NCI-H2029 (cell line): ENCODE measurements around the gene KCNK13.
"Not testable (repeated sequence)": the region's sequence is repeated elsewhere in the genome, so short reads cannot be mapped to it uniquely, and the experiment has no call there.

Experiments used
- DNase-seq: peaks from one replicate; lab custom pipeline; 2025; lab: John Stamatoyannopoulos, UW

Gene KCNK13

GRCh38 chr14:90061685-90062126, at the start of gene KCNK13:
KCNK13 (plus strand) TSS chr14:90061994; CDS start chr14:90062206, 212 bp downstream.
- DNase-seq: no peak

GRCh38 chr14:90017371-90017770, 44.4 kb upstream of the KCNK13 start:
- DNase-seq: no peak

GRCh38 chr14:90019824-90020523, 41.8 kb upstream of the KCNK13 start:
- DNase-seq: no peak

- DNase-seq: no peak
Observed at GRCh38 chr14:90023176-90023896, 38.5 kb upstream of the KCNK13 start.

- DNase-seq: no peak
Observed at GRCh38 chr14:90024910-90025309, 36.9 kb upstream of the KCNK13 start.

GRCh38 chr14:90026608-90027007, 35.2 kb upstream of the KCNK13 start:
- not testable (repeated sequence) for DNase-seq

- DNase-seq: no peak
Observed at GRCh38 chr14:90027842-90028241, 34.0 kb upstream of the KCNK13 start.

- no peak for DNase-seq
Observed at GRCh38 chr14:90034156-90034555, 27.6 kb upstream of the KCNK13 start.

GRCh38 chr14:90034835-90035525, 26.8 kb upstream of the KCNK13 start:
- DNase-seq: no peak

DNA sequence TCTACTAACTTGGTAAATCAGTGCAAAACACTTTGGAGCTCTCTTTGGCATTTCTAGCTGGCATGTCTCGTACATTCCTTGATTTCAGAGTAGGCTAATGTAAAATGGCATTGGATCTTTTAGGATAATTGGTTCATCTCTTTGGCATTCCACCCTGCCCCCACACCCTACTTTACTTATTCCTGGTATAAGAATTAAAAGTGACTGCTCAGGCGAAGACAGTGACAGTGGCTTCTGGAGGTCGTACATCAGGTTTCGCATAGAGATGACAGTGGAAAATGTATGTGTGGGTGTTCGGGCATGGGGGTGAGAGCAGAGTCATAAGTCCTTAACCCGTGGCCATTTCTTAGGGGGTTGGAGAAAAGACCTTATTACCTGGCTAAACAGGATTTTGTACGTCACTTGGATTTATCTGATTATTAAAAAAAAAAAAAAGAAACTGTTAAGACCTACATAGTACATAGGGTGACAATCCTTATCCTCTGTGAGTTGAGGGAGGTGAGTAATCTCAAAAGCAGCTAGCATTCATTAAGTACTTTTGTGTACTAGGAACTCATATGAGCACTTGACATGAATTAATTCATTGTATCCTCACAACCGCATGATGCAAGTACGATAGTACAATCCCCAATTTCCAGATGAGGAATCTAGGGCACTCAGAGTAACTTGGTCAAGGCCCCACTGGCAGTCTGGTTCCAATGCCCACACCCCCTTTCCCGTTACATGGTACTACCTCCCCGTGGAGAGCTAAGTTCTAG, 22.4 kb upstream of the KCNK13 start:
- DNase-seq: no peak

DNA sequence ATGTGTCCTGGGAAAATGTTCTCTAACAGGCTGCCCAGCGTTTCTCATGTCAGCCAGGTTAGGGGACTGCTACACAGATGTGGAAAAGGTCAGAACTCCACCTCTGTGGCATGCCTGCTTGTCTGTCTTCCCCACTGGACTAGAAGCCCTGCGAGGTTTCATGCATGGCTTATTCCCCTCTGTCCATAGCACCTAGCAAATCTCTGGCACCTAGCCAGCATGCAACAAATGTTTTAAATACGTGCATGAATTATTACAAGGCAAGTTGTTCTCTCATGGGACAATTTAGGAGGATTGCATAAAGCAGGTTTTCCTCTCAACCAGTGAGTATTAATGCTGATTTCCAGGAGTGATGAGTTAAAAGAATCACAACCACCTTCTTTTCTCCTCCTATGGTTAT, 21.4 kb upstream of the KCNK13 start:
- DNase-seq: no peak

- DNase-seq: no peak
Observed at GRCh38 chr14:90042496-90043252, 19.1 kb upstream of the KCNK13 start.

GRCh38 chr14:90045616-90046015, 16.2 kb upstream of the KCNK13 start:
- no peak for DNase-seq

GRCh38 chr14:90049390-90049789, 12.4 kb upstream of the KCNK13 start:
- DNase-seq: no peak

- DNase-seq: no peak
Observed at GRCh38 chr14:90050271-90050670, 11.5 kb upstream of the KCNK13 start.

- no peak for DNase-seq
Observed at GRCh38 chr14:90053044-90053443, 8.8 kb upstream of the KCNK13 start.

- DNase-seq: no peak
Observed at GRCh38 chr14:90054803-90055202, 7.0 kb upstream of the KCNK13 start.

DNA sequence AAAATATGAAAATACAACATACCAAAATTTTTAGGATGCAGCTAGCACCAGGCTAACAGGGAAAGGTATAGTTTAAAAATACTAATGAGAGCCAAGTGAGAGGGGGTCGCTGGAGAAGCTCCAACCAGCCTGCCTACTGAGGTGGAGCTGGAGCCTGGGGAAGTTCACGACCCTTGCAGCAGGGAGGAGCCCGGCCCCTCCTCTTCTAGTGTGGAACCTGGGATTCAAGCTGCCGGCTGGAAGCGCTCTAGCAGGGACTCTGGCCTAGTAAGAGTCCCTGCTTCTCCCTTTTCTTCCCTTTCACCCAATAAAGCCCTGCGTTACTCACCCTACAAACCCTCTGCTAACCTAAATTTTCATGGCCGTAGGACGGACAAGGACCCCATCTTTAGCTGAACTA, 5.0 kb upstream of the KCNK13 start:
- DNase-seq: no peak

DNA sequence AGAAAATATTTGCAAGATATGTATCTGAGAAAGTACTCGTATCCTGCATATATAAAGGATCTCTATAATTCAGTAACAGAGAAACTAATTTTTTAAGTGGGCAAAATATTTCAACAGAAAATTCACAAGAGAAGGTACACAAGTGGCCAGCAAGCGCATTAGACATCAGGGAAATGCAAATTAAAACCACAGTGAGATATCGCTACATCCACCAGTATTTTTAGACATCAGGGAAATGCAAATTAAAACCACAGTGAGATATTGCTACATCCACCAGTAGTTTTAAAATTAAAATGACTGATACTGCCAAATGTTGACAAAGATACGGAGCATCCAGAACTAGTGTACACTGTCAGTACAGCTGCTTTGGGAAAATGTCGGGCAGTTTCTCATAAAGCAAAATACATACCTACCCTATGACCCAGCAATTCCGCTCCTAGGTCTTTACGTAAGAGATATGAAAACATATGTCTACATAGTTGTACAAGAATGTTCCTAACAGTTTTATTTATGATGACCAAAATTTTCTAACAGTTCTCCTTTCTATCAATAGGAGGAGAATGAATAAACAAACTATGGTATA, 2.8 kb upstream of the KCNK13 start:
- no peak for DNase-seq

- no peak for DNase-seq
Observed at GRCh38 chr14:90060312-90060964, 1.4 kb upstream of the KCNK13 start.
